ENCODE data around the gene ZNF367. TPM values are rescaled to one million over a fixed set of nuclear protein-coding genes. Genes with fewer than 3 reads are reported as not detected.

The ZNF367 gene
- total RNA-seq = 21.7 and 22.1 TPM in 2 replicates

GRCh38 chr9:96418083-96418919 lies at the start of gene ZNF367:
Gene ZNF367 (minus strand): TSS chr9:96418370. CDS start chr9:96418032, 338 bp downstream.
- peaks cover 38% of the 10 kb centered on the region for H3K4me1 Mint-ChIP-seq
- no peaks in the 10 kb centered on the region for H3K9me3 Mint-ChIP-seq
- peak; percentile 98 for DNase-seq
- H3K27me3 Mint-ChIP-seq = no peaks in the 10 kb centered on the region
- intact Hi-C loops (cut with micrococcal nuclease) = loop anchor here (1.0 to 10.0 kb wide), 8 partner anchors 32 to 1839 kb away; partner anchors contain the start of genes AOPEP, HABP4, PRXL2C and TBC1D2
- peak within 1 kb of the TSS; percentile 95 for H3K27ac Mint-ChIP-seq
- peaks cover 12% of the 10 kb centered on the region for H3K36me3 Mint-ChIP-seq (ENCODE audit: low read depth)
- peak within 1 kb of the TSS; percentile 97 for H3K4me3 Mint-ChIP-seq

- H3K36me3 Mint-ChIP-seq (ENCODE audit: low read depth) = peaks cover 16% of the 10 kb centered on the region
- no peaks in the 10 kb centered on the region for H3K4me1 Mint-ChIP-seq
- H3K9me3 Mint-ChIP-seq = no peaks in the 10 kb centered on the region
- no peak overlapping the region for H3K27ac Mint-ChIP-seq
- H3K27me3 Mint-ChIP-seq = no peaks in the 10 kb centered on the region
- DNase-seq = no peak
- H3K4me3 Mint-ChIP-seq = no peak overlapping the region
- intact Hi-C loops (cut with micrococcal nuclease) = no loop called here
Measured at GRCh38 chr9:96467784-96468183, 49.6 kb upstream of the ZNF367 start.

GRCh38 chr9:96464426-96464825 lies 46.3 kb upstream of the ZNF367 start:
- DNase-seq = no peak
- Mint-ChIP-seq H3K27me3 (no peaks in the 10 kb centered on the region), H3K36me3 (ENCODE audit: low read depth) (peaks cover 12% of the 10 kb centered on the region), H3K4me1 (no peaks in the 10 kb centered on the region), H3K4me3 (no peak overlapping the region), H3K9me3 (no peaks in the 10 kb centered on the region), H3K27ac (no peak overlapping the region)
- intact Hi-C loops (cut with micrococcal nuclease) = no loop called here

DNA sequence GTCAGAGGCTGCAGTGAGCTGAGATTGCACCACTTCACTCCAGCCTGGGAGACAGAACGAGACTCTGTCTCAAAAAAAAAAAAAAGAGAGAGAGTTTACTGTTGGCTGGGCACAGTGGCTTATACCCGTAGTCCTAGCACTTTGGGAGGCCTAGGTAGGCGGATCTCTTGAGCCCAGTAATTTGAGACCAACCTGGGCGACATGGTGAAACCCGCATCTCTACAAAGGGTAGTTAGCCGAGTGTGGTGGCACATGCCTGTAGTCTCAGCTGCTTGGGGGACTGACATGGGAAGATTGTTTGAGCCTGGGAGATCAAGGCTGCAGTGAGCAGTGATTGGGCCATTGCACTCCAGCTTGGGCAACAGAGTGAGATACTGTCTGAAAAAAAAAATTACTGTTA lies 44.4 kb upstream of the ZNF367 start:
- no peak for DNase-seq
- intact Hi-C loops (cut with micrococcal nuclease) = no loop called here
- no peak overlapping the region for H3K4me3 Mint-ChIP-seq
- H3K27ac Mint-ChIP-seq = no peak overlapping the region
- peaks cover 5% of the 10 kb centered on the region for H3K4me1 Mint-ChIP-seq
- peaks cover 10% of the 10 kb centered on the region for H3K36me3 Mint-ChIP-seq (ENCODE audit: low read depth)
- H3K9me3 Mint-ChIP-seq = no peaks in the 10 kb centered on the region
- H3K27me3 Mint-ChIP-seq = no peaks in the 10 kb centered on the region

- Mint-ChIP-seq H3K4me1 (peaks cover 5% of the 10 kb centered on the region), H3K4me3 (no peak overlapping the region), H3K36me3 (ENCODE audit: low read depth) (peaks cover 10% of the 10 kb centered on the region), H3K9me3 (no peaks in the 10 kb centered on the region), H3K27ac (no peak overlapping the region), H3K27me3 (no peaks in the 10 kb centered on the region)
- no peak for DNase-seq
- intact Hi-C loops (cut with micrococcal nuclease) = no loop called here
Measured at GRCh38 chr9:96461336-96461735, 43.2 kb upstream of the ZNF367 start.

GRCh38 chr9:96460882-96461281 lies 42.7 kb upstream of the ZNF367 start:
- intact Hi-C loops (cut with micrococcal nuclease) = no loop called here
- peaks cover 10% of the 10 kb centered on the region for H3K36me3 Mint-ChIP-seq (ENCODE audit: low read depth)

GRCh38 chr9:96460470-96460869 lies 42.3 kb upstream of the ZNF367 start:
- no peaks in the 10 kb centered on the region for H3K9me3 Mint-ChIP-seq
- H3K36me3 Mint-ChIP-seq (ENCODE audit: low read depth) = peaks cover 7% of the 10 kb centered on the region
- H3K4me3 Mint-ChIP-seq = no peak overlapping the region
- DNase-seq = no peak
- peaks cover 5% of the 10 kb centered on the region for H3K4me1 Mint-ChIP-seq
- intact Hi-C loops (cut with micrococcal nuclease) = no loop called here
- H3K27ac Mint-ChIP-seq = no peak overlapping the region
- H3K27me3 Mint-ChIP-seq = no peaks in the 10 kb centered on the region

More at GRCh38 chr9:96460882-96461281, 42.7 kb upstream of the ZNF367 start:
- Mint-ChIP-seq H3K4me1 (peaks cover 5% of the 10 kb centered on the region), H3K4me3 (no peak overlapping the region), H3K27ac (no peak overlapping the region), H3K9me3 (no peaks in the 10 kb centered on the region), H3K27me3 (no peaks in the 10 kb centered on the region)
- DNase-seq = no peak

DNA sequence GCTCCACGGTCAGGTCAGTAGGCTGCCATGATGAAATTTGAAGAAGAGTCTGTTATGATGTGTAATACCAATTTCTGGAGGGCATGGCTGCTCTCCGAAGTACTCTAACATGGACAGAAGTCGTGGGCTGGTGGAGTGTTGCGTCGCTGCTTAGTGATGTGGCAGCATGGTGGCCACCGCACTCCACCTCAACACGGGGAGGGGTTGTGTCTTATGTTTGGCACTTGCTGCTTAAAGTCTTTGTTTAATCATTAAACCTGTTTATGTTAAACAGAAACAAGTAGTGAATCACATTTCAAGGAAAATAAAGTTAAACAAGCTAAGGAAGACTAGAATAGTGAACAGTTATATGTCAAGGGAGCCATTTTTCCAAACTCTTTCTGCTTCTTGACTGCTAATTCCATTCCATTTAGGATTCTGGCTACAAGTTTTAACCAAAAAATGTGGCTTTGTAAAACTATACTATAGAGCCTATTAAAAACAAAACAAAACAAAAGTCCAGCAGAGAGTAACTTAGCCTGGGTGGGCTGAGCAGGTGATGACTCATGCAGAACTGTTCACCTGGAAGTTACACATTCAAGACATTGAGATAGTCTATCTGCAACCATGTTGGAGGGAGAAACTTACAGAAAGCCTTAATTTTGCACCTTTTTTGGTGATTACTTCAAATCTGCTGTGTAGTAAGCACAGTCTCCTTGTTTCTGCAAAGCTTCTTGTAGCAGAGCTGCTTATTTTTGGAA lies 41.3 kb upstream of the ZNF367 start:
- H3K4me3 Mint-ChIP-seq = no peak overlapping the region
- no peaks in the 10 kb centered on the region for H3K9me3 Mint-ChIP-seq
- intact Hi-C loops (cut with micrococcal nuclease) = no loop called here
- H3K27ac Mint-ChIP-seq = no peak overlapping the region
- DNase-seq = no peak
- peaks cover 6% of the 10 kb centered on the region for H3K36me3 Mint-ChIP-seq (ENCODE audit: low read depth)
- H3K27me3 Mint-ChIP-seq = no peaks in the 10 kb centered on the region
- H3K4me1 Mint-ChIP-seq = peaks cover 5% of the 10 kb centered on the region

DNA sequence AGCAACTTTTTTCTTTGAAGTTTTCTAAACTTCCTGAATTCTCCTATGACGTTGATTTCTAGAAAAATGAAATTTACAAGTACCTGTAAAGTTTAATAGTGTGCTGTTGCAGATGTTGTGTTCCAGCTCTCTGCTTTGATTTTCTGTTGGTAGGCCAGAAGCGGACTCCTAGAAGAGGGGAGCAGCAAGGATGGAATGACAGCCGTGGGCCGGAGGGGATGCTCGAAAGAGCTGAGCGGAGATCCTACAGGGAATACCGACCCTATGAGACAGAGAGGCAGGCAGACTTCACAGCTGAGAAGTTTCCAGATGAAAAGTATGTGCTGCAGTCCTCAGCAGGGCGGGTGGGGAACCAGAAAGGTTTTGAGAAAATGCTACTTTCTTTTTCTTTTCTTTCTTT lies 40.1 kb upstream of the ZNF367 start:
- Mint-ChIP-seq H3K4me1 (peaks cover 9% of the 10 kb centered on the region), H3K36me3 (ENCODE audit: low read depth) (peaks cover 6% of the 10 kb centered on the region), H3K27ac (no peak overlapping the region), H3K9me3 (no peaks in the 10 kb centered on the region), H3K27me3 (peaks cover 1% of the 10 kb centered on the region), H3K4me3 (no peak overlapping the region)
- intact Hi-C loops (cut with micrococcal nuclease) = no loop called here
- DNase-seq = no peak

- H3K4me3 Mint-ChIP-seq = no peak overlapping the region
- intact Hi-C loops (cut with micrococcal nuclease) = no loop called here
Measured at GRCh38 chr9:96457266-96457665, 39.1 kb upstream of the ZNF367 start.

GRCh38 chr9:96453625-96454024 lies 35.5 kb upstream of the ZNF367 start:
- no peak for DNase-seq
- H3K9me3 Mint-ChIP-seq = no peaks in the 10 kb centered on the region
- H3K27me3 Mint-ChIP-seq = peaks cover 13% of the 10 kb centered on the region
- intact Hi-C loops (cut with micrococcal nuclease) = no loop called here
- no peak overlapping the region for H3K27ac Mint-ChIP-seq
- peaks cover 19% of the 10 kb centered on the region for H3K4me1 Mint-ChIP-seq
- H3K36me3 Mint-ChIP-seq (ENCODE audit: low read depth) = peaks cover 2% of the 10 kb centered on the region
- no peak overlapping the region for H3K4me3 Mint-ChIP-seq

More at GRCh38 chr9:96457266-96457665, 39.1 kb upstream of the ZNF367 start:
- peaks cover 3% of the 10 kb centered on the region for H3K27me3 Mint-ChIP-seq
- H3K27ac Mint-ChIP-seq = no peak overlapping the region
- no peak for DNase-seq
- no peaks in the 10 kb centered on the region for H3K9me3 Mint-ChIP-seq
- peaks cover 6% of the 10 kb centered on the region for H3K36me3 Mint-ChIP-seq (ENCODE audit: low read depth)
- peaks cover 13% of the 10 kb centered on the region for H3K4me1 Mint-ChIP-seq

DNA sequence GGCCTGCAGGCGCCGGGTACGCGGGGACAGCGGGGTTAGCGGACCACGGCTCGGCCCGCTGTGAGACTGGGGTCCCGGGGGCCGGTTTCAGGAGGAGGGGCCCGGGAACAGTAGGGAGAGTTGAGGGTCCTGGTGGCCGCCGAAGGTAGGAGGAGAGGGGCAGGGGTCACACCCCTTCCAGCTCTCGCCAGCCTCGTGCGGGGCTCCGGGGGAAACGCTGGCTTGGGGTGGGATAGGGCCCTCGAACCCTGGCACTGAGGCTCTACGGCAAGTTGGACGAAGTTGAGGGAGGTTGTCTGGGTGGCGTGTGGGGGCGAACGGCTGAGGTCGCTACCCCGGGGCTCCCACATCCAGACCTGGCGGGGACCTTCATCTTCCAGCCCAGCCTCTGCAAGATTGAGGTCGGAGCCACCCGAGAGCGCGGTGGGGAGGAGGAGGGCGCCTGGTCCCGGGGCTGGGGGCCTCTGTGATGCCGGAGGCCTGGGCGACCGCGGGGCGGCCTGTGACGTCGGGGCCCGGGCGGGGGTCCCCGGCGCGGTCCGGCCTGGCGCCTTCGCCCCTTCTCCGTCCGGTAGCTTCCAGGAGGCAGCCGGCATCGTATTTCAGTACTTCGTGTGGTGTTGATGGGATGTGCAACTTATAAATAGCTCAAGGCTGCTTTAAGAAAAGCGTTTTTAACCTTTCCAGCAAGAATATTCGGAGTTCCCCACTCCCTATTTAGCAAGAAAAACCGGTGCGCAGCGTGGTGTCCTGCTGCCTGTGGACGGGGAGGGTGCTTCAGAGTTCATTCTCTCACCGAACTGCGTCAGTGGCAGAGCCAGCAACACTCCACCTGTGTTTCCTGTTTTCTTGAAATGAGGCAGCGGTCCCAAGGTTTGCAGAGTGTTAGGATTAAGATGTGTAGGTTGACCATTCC lies 32.7 kb upstream of the ZNF367 start:
- Mint-ChIP-seq H3K27me3 (peaks cover 27% of the 10 kb centered on the region), H3K4me1 (peaks cover 18% of the 10 kb centered on the region), H3K27ac (peak overlapping the region; percentile 75), H3K9me3 (no peaks in the 10 kb centered on the region), H3K4me3 (peak overlapping the region; percentile 89), H3K36me3 (ENCODE audit: low read depth) (no peaks in the 10 kb centered on the region)
- intact Hi-C loops (cut with micrococcal nuclease) = loop anchor here (1.0 kb wide), 1 partner anchor 33 kb away; the partner anchor contains the start of gene ZNF367
- peak; percentile 79 for DNase-seq

DNA sequence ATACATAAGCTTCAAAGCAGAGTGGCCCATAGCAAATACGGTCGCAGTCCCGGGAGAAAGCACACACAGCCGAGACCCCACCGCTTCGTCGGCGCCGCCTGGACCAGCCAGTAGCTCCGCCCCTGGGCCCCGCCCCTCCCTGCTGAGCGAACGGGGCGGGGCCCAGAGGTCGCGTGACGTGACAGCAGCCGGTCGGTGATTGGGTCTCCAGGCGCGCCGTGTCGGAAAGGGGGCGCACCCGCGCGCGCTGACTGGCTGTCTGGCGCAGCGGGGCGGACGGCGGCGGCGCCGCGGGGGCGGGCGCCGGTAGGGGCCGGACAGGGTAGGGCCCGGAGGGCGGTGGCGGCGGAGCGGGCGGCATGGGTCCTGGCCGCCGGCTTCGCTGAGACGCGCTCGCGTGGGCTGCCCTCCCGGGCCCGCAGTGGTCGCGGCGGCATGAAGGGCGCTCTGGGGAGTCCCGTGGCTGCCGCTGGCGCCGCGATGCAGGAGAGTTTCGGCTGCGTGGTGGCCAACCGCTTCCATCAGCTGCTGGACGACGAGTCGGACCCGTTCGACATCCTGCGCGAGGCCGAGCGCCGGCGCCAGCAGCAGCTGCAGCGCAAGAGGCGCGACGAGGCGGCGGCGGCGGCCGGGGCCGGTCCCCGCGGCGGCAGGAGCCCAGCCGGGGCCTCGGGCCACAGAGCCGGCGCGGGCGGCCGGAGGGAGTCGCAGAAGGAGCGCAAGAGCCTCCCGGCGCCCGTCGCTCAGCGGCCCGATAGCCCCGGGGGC lies 31.9 kb upstream of the ZNF367 start, which contains the start of gene HABP4:
Gene HABP4, plus strand, starts transcription at position 325 of the 768 bp plus-strand sequence. Its CDS starts 111 bp downstream, at position 436.
- Mint-ChIP-seq H3K36me3 (ENCODE audit: low read depth) (no peaks in the 10 kb centered on the region), H3K9me3 (no peaks in the 10 kb centered on the region), H3K27me3 (peaks cover 29% of the 10 kb centered on the region), H3K4me1 (peaks cover 18% of the 10 kb centered on the region), H3K4me3 (peak within 1 kb of the TSS; percentile 89), H3K27ac (peak within 1 kb of the TSS; percentile 56)
- intact Hi-C loops (cut with micrococcal nuclease) = loop anchor here (1.0 to 10.0 kb wide), 3 partner anchors 32 to 405 kb away; partner anchors contain the start of genes ZNF367 and ZNF782
- peak; percentile 99 for DNase-seq

All from activated CD4-positive, alpha-beta T cell treated with anti-CD3 and anti-CD28 coated beads, Interleukin-2, amount 10 ng/mL, durations not matched to agents 24 days and 14 days (primary cell).